Stimulated activated CD4-positive, alpha-beta T cell treated with anti-CD3 and anti-CD28 coated beads, Interleukin-12 subunit alpha, Interleukin-12 subunit beta, amount 100 ng/mL, for 48 hours (primary cell): ENCODE measurements around the gene PRR7.
"Not testable (repeated sequence)": the region's sequence is repeated elsewhere in the genome, so short reads cannot be mapped to it uniquely, and the experiment has no call there.

Experiments
- DNase-seq, 3 donors: peaks; one replicate each; pipeline ENCODE4 v3.0.0-alpha.2; 2020; ENCODE audit warnings: low read depth in 2 of 3, low spot score in 1 of 3

Gene PRR7, protein sequence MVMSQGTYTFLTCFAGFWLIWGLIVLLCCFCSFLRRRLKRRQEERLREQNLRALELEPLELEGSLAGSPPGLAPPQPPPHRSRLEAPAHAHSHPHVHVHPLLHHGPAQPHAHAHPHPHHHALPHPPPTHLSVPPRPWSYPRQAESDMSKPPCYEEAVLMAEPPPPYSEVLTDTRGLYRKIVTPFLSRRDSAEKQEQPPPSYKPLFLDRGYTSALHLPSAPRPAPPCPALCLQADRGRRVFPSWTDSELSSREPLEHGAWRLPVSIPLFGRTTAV

DNA sequence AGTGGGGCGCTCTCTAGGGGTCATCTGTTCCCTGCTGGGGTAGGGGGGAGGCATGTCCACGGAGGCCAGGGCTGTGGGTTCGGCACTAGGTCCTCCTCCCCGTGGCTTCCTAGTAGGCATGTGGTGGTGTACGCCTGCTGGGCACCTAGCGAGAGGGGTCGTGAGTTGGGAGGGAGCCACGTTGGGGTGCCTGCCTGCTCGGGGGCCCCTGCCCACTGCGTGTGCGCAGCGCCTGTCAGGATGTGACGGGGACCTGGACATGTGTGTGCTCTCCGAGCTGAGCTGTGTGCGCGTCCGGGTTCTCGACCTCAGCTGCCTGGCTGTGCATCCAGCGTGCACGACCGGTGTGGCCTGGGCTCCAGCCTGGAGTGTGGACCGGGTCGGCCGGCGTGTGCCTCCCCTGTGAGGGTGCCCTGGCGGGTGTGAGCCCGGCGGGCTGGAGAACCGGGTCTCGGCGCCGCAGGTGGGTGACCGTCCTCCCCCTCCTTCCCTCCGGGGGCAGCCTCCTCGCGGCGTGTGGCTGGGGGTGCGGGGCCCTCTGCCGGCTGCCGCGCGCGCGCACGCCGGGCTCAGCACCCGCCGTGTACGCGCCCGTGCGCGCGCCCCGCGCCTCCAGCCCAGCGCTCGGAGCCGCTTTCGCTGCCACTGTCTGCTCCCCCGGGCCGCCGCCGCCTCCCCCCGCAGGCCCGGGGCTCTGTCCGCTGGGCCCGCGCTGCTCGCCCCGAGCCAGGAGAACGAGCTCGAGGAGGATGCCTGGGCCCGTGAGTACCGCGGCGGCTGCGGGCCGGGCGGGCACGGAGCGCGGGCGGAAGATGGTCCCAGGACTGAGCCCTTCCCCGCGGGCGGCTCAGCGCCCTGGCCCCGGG is at the start of gene PRR7:
PRR7 (plus strand) TSS at position 615 of the 866 bp plus-strand sequence. CDS start 8,254 bp downstream, outside the sequence.
- peak in 2 of 3 donors; percentile 43 to 64 for DNase-seq

DNA sequence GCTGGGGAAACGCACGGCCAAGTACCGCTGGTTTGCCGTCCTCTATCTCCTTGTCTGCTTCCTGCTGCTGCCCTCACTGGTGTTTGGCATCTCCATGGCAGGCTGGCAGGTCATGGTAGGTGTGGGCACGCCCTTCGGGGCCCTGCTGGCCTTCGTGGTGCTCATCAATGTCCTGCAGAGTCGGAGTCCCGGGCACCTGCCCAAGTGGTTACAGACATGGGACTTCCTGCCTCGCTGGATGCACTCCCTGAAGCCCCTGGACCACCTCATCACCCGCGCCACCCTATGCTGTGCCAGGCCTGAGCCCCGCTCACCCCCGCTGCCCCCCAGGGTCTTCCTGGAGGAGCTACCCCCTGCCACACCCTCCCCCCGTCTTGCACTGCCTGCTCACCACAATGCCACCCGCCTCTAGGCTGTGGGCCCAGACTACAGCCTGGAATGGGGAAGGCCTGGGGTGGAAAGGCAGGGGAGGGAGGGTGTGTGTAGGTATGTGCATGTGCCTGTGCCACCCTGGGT is 48.7 kb upstream of the PRR7 start:
- DNase-seq = no peak

DNA sequence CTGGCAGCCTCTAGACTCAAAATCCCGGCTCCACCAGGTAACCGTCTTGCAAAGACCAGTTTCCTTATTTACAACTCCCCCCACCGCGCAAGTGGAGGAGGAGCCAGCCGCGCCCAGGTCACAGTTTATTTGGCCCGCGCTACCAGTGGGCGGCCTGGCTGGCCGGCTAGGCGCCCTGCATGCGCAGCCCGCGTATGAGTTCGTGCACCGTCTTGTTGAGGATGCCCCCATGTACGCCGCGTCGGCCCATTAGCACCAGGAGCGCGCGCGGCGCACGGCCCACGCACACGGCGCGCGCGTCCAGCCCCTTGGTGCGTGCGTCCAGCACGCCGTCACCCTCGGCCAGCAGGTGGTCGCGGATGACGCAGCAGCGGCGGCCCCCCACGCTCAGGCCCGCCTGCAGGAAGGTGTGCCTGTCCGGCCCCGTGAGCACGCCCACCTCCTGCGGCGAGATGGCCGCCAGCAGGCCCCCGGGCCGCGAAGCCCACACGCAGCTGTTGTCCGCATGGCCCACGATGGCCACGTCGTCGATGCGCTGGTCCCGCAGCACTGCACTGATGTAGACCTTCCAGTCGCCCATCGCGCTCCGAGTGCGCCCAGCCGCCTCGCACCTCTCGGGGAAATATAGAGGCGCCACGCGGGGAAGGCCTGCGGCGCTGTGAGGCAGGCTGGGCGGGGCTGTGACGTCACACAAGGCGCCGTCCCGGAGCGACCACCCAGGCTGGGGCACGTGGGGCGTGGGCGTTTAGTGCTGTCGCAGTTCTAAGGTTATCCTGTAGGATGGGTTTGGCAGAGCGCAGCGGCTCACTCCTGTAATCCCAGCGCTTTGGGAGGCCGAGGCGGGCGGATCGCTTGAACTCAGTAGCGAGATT is 46.4 kb upstream of the PRR7 start, which contains the start of gene PFN3:
PFN3 (minus strand) TSS at position 665 of the 872 bp plus-strand sequence; CDS start at position 580, 85 bp downstream.
- DNase-seq = no peak

DNA sequence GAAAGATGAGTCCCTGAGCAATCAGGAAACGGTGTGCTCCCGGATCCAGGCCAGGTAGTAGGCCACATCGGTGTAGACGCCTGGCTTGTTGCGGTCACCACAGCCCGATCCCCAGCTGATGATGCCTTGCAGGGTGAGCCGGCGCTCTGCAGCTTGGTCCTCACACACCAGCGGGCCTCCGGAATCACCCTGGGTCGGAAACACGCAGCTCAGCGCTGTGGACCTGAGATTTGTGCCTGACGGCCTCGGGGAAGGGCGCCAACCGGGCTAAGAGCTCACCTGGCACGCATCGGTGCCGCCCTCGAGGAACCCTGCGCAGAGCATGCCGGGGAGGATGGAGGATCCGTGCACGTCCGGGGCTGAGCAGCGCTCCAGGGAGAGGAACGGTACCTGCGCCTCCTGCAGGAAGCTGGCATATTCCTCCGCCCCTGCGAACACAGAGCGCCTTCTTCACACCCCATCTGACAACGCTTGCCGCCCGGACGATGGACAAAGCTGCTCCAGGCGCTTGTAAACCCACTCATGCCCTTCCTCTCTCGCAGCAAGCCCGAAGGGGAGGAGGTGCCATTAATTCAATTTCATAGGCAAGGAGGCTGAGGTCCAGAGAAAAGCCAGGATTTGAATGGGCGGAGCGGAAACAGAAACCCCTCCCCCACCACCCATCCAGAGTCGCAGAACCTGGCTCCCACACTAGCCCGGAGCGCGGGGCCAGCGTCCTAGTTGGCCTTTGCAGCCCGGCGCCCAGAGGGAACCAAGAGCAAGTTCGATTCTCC is 44.2 kb upstream of the PRR7 start:
- DNase-seq = peak; percentile 50 to 71 (median 65)

DNA sequence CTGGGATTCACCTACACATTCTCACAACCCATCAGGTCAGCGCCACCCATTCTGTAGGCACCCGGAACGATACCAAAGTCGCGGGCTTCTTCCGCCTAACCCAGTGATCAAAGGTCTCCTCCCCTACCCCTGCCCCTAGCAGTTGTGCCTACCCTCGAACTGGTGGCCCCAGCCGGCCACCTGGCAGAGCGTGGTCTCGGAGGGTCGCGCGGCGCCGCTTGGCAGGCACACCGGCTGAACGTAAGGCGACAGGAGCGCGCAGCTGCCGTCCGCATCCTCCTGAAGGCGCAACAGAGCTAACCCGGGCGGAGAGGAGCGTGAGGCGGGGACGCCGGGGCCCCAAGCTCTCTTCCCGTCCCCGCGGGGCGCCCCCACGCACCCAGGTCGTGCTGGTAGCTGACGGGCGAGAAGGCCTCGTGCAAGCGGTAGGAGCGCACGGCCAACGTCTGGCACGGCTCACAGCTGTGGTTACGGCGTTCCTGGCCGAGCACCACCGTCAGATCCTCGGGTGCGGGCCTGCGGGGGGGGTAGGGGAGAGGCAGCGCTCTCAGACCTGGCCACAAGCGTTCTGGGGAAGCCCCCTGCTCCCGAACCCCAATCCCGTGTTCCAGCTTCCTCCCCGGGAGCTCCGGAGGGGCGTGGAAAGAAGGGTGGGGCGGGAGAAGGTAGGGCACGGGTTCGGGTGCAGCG is 43.4 kb upstream of the PRR7 start:
- DNase-seq = peak in 2 of 3 donors; percentile 21 to 30

DNA sequence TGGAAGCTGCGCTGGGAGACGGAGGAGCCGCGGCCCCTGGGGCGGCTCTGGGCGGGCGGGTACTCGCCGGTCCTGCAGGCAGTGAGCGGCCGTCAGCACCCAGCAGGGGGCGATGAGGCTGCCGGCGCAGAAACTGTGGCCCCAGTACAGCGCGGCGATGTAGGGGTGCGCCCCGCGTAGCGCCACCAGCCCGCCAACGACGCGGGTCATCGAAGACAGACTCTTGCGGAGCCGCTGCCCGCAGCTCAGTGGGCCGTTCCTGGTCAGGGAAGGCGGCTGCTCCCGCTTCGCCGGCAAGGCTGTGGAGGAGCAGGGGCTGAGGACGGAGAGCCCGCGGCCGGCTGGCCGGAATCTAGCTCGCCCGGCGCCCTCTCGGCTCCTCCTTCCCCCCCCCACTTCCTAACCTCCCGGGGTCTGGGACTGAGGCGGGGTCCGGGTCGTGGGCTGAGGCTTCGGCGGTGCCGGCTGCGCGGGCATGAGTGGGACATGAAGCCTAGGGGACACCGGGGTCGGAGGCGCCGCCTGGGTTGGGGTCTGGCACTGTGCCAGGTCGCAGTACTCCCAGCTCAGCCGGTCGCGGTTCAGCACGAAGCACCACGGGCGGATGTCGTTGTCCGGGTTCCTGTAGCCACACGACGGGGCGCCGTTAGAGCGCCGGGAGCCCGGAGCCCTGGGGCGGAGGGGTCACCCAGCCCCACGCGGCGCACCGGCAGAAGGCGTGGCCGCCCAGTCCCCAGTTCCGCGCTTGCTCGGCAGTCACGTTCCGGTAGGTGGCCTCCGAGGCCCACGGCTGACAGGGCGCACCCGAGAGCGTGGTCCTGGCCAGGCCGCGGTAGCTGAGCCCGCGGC is 42.6 kb upstream of the PRR7 start:
- DNase-seq = peak; percentile 68 to 80 (median 73)

DNA sequence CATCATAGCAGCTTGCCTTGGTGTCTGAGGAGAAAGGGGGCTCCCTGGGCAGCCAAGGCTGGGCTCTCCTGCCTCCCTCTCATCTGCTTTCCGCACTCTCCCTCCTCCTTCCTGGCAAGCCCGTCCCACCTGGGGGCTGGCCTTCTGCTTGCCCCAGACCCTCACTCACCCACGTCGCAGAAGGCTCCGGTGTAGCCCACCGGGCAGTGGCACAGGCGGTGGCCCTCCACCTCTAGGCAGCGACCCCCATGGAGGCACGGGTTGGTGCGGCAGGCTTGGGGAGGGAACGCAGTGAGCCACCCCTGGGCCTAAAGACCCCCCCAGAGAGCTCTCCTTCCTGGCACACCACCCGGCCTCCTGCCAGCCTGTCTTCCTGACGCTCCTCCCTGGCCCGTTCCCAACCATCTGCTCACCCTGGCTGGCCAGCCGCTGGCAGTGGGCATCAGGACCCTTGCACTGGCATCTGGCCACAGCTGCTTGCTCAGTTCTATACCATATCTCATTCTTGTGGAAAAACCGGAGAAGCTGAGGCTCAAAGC is 41.9 kb upstream of the PRR7 start:
- DNase-seq = no peak

DNA sequence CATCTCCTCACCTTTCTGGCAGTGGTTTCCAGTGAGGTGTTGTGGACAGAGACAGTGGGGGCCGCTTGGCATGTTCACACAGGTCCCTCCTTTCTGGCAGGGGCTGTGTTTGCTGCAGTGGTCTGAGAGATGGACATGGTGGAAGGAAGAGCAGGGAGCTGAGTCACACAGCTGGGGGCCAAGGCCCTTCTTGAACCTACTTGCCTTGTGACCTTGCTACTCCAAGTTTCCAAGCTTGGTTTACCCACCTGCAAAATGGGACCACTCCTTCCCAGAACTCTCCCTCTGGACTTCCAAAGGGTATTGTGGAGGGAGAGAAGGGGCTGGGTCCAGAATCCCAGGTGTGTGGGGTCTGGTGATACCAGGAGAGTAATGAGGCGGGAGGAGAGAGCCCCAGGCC is 41.3 kb upstream of the PRR7 start:
- DNase-seq = no peak

DNA sequence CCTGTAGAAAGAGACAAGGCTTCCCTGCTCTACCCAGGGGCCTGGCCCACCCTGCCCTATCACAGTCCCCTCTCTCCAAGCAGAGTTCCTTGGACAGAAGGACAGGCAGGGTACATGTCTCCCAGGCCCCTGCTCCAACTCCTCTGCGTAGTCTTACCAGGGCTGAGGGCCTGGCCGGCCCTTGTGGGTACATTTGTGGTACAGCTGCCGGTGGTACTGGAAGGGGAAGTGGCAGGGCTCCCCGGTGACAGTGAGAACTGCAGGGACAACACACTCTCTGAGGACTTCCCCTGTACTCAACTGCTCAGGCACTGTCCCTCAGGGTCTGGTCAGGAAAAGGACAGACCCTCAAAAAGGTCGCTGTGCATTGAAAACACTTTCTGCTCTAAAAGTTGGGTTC is 40.8 kb upstream of the PRR7 start:
- no peak for DNase-seq

DNA sequence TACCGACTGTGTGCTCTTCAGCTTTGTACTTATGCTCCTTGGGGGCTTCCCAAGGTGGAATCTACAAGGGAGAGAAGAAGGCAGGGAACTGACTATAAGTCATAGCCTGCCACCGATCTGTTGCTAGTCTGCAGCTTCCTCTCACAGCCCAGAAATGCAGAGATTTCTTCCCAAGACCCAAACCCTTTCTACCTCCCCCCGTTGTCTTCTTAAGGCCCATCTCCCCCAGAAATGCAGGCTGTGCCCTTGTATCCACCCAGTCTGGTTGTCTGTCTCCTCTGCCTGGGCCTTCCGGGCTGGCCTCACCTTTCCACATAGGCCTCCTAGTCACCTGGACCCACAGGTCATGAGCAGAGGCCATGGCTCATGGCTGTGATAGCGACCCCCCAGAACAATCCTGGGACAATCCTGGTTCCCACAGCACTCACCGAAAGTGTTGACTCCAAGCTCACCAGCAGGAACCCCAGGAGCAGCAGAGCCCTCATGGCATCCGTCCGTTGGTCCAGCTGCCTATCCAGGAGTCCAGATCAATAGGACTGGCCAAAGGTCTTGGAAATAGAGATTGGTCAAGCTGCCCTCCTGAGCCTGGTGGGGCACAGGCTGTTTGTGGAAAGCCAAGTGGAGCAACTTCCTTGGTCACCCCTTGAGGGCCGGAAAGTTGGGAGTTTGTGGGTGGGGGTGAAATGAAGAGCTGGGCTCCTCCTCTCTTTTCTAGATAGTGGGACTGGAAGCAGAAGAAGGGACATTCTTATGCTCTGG is 37.4 kb upstream of the PRR7 start, which contains the start of gene F12:
F12 (minus strand) TSS at position 522 of the 759 bp plus-strand sequence; CDS start at position 485, 37 bp downstream.
- no peak for DNase-seq

DNA sequence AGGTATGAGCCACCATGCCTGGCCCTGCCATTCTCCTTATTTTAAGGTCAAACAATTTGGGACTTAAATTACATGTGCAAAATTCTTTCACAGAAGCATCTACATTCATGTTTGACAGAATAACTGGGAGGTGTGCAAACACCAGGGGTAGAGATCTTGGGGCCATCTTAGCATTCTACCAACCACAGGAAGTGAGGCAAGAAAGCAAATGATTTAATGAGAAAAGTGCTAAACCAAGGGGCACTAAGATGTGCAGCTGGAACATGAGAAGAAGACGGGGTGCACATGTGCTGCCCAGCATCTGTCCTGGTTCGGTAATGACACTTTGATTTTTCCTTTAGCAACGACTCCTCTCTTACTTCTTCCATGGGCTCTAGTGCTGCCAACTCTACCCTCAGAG is 36.0 kb upstream of the PRR7 start:
- DNase-seq = no peak

DNA sequence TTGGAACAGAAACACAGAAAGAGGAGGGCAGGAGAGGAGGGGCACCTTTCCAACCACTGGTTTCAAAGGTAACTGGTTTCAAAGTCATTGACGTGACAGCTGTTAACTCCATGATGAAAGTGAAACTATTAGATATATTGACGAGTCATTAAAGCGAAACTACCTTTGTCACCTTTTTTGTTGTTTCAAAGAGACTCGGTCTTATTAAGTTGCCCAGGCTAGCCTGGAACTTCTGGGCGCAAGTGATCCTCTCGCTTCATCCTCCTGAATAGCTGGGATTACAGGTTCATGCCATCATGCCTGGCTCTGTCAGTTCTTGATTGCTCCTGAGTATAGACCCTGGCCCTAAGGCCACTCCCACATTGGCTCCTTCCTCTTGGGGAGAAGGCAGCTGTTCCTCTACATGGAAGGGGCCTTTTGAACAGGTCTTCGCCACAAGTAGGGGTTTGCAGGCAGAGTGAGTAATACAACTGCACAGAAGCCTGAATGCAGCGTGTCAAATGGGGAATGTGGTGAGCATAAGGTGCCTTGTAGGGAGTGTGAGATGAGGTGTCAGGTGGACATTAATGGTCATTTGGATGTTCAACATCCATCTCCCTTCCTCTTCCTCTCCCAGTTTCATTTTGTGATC is 33.9 kb upstream of the PRR7 start:
- DNase-seq = no peak

DNA sequence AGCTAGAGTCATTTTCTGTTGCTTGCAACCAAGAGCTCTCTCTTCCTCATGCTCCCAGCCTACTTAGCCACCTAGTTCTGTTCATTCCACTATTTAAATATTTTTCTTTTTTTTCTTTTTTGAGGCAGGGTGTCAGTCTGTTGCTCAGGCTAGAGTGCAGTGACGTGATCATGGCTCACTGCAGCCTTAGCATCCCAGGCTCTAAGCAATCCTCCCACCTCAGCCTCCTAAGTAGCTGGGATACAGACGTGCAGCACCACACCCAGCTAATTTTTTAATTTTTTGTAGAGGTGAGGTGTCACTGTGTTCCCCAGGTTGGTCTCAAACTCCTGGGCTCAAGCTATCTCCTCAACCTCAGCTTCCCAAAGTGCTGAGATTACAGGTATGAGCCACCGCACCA is 32.1 kb upstream of the PRR7 start:
- no peak for DNase-seq

DNA sequence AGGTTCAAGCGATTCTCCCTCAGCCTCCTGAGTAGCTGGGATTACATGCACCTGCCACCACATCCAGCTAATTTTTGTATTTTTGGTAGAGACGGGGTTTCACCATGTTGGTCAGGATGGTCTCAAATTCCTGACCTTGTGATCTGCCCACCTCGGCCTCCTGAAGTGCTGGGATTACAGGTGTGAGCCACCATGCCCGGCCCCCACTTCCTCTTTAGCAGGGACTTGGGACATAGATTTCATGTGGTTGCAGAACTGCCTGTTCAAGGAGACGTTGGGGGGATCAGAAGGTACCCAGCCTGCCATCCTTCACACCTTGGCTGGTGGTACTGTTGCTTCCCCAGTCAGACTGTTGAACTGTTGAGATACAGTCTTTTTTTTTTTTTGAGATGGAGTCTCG is 29.5 kb upstream of the PRR7 start:
- DNase-seq = not testable (repeated sequence)

DNA sequence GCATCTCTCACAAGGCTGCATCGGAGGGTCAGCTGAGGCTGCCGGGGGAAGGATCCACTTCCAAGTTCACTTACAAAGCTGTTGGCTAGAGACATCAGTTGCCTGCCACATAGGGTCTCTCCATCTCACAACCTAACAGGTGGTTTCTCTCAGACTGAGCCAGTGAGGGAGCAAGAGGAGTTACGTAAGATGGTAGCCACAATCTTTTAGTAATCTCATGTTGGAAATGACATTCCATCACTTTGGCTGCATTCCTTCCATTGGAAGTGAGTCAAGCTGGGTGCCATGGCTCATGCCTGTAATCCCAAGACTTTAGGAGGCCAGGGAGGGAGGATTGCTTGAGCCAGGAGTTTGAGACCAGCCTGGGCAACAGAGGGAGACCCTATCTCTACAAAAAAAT is 27.6 kb upstream of the PRR7 start:
- no peak for DNase-seq

DNA sequence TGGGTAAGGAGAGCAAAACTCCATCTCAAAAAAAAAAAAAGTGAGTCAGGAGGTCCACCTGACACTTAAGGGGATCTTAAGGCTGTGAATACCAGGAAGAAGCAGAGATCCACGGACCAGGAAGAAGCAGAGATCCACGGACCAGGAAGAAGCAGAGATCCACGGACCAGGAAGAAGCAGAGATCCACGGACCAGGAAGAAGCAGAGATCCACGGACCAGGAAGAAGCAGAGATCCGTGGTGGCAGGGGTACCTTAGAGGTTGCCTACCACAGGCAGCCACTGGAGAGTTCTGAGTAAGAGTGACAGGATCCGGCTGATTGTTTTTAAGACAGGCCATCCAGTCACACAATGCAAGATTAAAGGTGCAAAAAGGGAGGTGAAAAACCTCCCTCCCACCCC is 26.1 kb upstream of the PRR7 start:
- DNase-seq = not testable (repeated sequence)
